NK-92 (cell line): ENCODE results near the gene ENTPD7.
A peak's percentile ranks its signal among the peaks of the same experiment; 100 is the strongest.
"Not testable (repeated sequence)": the region's sequence is repeated elsewhere in the genome, so short reads cannot be mapped to it uniquely, and the experiment has no call there.

Experiments
- DNase-seq: peaks from one replicate; lab custom pipeline; 2025; ENCODE audit not compliant: unreplicated experiment; lab: John Stamatoyannopoulos, UW

Gene ENTPD7

GRCh38 chr10:99682752-99683151 is 23.4 kb downstream of the ENTPD7 start:
- no peak for DNase-seq

- no peak for DNase-seq
These were observed 26.3 kb downstream of the ENTPD7 start for GRCh38 chr10:99685597-99685967.

GRCh38 chr10:99689461-99689860 is 30.2 kb downstream of the ENTPD7 start:
- no peak for DNase-seq

GRCh38 chr10:99693933-99694583 is 34.7 kb downstream of the ENTPD7 start:
- no peak for DNase-seq

GRCh38 chr10:99695761-99696160 is 36.5 kb downstream of the ENTPD7 start:
- no peak for DNase-seq

DNA sequence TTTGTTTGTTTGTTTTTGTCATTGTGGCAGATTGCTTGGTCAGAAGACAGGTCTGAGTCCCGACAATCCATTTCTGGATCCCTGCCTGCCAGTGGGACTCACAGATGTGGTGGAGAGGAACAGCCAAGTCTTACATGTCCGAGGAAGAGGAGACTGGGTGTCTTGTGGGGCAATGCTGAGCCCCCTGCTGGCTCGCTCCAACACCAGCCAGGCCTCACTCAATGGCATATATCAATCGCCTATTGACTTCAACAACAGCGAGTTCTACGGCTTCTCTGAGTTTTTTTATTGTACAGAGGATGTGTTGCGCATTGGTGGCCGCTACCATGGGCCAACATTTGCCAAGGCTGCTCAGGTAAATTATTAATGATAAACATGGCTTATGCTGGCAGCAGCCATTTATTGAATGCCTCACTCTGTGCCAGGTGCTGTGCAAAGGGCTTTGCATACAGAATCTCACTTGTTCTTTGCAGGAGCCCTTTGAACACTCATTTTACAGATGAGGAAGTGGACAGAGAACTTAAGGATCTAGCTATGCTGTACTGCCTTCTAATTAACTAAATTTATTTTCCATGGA is 39.3 kb downstream of the ENTPD7 start:
- DNase-seq, result no peak

DNA sequence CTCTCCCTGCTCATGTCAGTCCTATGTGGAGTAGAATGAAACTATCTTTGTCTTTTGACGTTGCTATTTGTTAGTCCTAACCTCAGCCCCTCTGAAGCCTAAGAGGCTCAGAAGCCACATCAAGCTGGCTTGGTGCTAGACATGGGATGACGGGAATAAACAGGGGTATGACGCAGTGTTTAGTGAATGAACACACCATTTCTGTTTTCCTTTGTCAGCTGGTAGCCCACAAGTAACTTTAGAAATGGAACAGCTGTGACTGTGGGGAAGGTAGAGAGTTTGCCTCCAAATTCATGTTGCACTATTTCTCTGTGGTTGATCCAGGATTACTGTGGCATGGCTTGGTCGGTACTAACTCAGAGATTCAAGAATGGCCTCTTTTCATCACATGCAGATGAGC is 41.3 kb downstream of the ENTPD7 start:
- DNase-seq, result no peak

- DNase-seq, result no peak
These were observed 49.2 kb downstream of the ENTPD7 start for GRCh38 chr10:99708428-99709012.

DNA sequence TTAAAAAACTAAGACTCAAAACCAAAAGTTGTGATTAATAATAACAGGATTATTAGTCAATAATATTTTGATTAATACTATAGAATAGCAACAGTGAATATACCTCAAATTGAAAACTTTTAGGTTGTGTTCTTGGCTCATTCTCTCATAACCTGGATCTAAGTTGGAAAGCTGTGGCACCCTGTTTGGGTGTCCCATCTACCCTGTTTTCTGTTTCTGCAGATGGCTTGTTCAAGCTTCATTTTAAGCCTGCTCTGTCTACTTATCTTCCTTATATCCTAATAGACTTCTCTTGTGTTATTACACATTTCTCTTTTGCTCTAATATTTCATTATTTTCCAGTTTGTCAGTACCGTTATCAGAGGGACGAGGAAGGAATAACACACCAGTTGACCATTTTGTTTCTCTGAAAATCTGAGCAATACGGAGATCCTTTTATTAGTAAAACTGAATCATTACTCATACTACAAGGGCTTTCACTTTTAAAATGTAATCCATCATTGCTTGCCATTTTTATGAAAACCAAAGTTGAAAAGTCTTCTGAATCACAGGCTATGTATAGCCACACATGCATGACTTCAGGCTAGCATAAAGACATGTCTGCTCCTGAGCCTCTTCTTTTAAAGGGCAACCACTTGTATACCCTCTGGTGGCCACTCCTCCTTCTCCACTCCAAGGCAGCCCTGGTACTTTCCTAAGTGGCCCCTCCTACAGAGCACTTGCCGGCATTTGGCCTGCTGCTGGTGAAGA is 50.3 kb downstream of the ENTPD7 start:
- DNase-seq, result no peak

- no peak for DNase-seq
These were observed 51.9 kb downstream of the ENTPD7 start for GRCh38 chr10:99711129-99711719.

- DNase-seq, result no peak
These were observed 55.1 kb downstream of the ENTPD7 start for GRCh38 chr10:99714446-99714845.

- DNase-seq, result no peak
These were observed 61.1 kb downstream of the ENTPD7 start for GRCh38 chr10:99720387-99720786.

GRCh38 chr10:99730026-99730425 is 70.7 kb downstream of the ENTPD7 start:
- DNase-seq, result no peak

DNA sequence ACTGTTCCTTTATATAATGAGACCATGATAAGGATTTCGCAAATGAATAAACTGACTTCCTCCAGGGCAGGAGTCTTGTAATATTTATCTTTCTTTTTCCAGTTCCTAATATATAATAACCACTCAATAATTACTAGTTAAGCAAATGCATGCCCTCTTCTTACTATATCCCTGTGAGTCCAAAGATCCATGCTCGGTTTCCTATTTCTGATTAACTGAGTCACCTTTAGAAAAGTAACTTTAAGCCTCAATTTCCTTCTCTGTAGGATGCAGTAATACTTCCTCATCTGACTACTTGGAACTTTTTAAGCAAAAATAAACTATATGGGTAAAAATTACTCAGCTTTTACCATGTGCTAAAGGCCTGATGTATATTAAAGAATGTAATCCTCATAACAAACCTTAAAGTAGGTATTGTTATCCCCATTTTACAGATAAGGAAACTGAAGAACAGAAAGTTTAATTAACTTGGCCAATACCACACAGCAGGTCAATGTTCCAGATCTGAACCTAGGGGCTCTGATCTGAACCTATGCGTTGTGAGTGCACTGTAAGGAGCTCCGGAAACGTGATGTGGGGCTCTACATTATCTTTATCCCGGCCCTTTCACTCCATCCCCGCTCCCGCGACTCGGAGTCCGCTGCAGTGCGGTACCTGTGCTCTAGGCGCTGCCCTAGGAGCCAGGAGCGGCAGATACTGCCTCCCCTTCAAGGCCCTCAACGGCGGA is 72.2 kb downstream of the ENTPD7 start:
- DNase-seq, result no peak

- peak; percentile 79 for DNase-seq
These were observed 72.9 kb downstream of the ENTPD7 start, which contains the start of the genes COX15 and CUTC for GRCh38 chr10:99732033-99732842. Gene COX15, minus strand, starts transcription at chr10:99732127. Its CDS starts 78 bp downstream, at chr10:99732049. Gene CUTC, plus strand, starts transcription at chr10:99732234. Its CDS starts 115 bp downstream, at chr10:99732349.

- DNase-seq, result no peak
These were observed 74.1 kb downstream of the ENTPD7 start for GRCh38 chr10:99733366-99733765.

DNA sequence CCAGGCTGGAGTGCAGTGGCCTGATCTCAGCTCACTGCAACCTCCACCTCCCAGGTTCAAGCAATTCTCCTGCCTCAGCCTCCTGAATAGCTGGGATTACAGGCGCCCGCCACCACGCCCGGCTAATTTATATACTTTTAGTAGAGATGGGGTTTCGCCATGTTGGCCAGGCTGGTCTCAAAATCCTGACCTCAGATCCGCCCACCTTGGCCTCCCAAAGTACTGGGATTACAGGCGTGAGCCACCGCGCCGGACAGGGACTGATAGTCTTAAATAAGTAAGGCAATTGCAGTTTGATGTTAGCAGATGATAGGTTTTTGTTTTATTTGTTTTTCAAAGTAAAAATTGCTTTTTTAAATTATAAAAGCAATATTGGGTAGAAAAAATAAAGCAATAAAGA is 74.8 kb downstream of the ENTPD7 start:
- DNase-seq, result not testable (repeated sequence)

DNA sequence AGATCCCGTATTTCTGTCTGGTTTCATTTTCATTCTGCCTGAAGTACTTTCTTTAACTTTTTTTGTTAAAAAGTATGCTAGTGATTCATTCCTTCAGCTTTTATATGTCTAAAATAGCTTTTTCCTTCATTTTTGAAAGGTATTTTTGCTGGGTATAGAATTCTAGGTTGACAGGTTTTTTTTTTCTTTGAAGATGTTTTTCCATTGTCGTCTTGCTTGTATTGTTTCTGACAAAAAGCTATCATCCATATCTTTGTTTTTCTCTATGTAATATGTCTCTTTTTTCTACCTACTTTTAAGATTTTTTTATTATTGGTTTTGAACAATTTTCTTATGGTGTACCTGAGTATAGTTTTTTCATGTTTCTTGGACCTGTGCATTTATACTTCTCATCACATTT is 81.0 kb downstream of the ENTPD7 start:
- no peak for DNase-seq

GRCh38 chr10:99740933-99741559 is 81.7 kb downstream of the ENTPD7 start:
- no peak for DNase-seq
